Measurements from ENCODE around the gene SH3D19. TPM values are rescaled to one million over a fixed set of nuclear protein-coding genes. Genes with fewer than 3 reads are reported as not detected.

The SH3D19 gene
- total and polyA plus RNA-seq, 2 of the 4 experiments (the other 2 are of a cell fraction): 14.4 to 27.2 TPM

DNA sequence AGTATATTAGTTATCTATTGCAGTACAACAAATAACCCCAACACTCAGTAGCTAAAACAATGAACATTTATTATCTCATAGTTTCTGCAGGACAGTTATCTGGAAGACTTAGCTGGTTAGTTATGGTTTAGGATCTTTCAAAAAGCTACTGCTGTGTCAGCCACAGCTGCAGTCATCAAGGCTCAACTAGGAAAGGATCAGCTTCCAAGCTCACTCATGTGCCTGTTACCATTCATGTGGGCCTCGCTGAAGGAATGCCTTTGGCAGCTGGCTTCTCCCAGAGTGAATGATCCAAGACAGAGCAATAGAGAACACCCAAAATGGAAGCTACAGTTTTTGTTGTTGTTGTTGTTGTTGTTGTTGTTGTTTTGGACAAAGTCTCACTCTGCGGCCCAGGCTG is 62.0 kb downstream of the SH3D19 start:
- Histone ChIP-seq H2AK9ac (replicated peaks; ENCODE audit: low read depth, low read length, poor library complexity) (no peak overlapping the region), H4K5ac (ENCODE audit: low read depth, low read length) (no peak overlapping the region), H2BK15ac (ENCODE audit: low read depth, low read length) (no peak overlapping the region), H2AFZ (replicated peaks; ENCODE audit: low read length, poor library complexity) (no peak overlapping the region), H3K14ac (replicated peaks; ENCODE audit: low read depth, low read length) (peak overlapping the region; percentile 56; the same call in 1 of the 2 replicates), H2BK5ac (ENCODE audit: low read depth, low read length, poor library complexity, severe bottlenecking) (no peak overlapping the region), H2AK5ac (ENCODE audit: low read depth, low read length) (no peak overlapping the region), H3K9me3 (ENCODE audit: control insufficient read depth, insufficient read depth, low read length) (no peaks in the 10 kb centered on the region), H2BK20ac (ENCODE audit: low read depth, low read length) (no peak overlapping the region), H4K8ac (ENCODE audit: low read depth in 2 of 2, low read length in 2 of 2) (no peak overlapping the region), H3K9me1 (ENCODE audit: insufficient read depth, low read length) (no peaks in the 10 kb centered on the region), H3K4me1 (ENCODE audit: control insufficient read depth, insufficient read depth, low read length) (no peaks in the 10 kb centered on the region), H3K4ac (ENCODE audit: low read depth, low read length) (no peak overlapping the region), H3K23ac (ENCODE audit: low read depth, low read length) (no peak overlapping the region), H3K27ac (ENCODE audit: insufficient read depth, low read length) (no peak overlapping the region), H3K27me3 (ENCODE audit: control insufficient read depth, insufficient read depth, low read length) (no peaks in the 10 kb centered on the region), H3K36me3 (ENCODE audit: control insufficient read depth, insufficient read depth, low read length) (no peaks in the 10 kb centered on the region), H3K4me3 (ENCODE audit: insufficient read depth, low read depth, low read length) (no peak overlapping the region), H3K18ac (ENCODE audit: low read depth, low read length) (no peak overlapping the region; the same call in 1 of the 2 replicates), H3K79me1 (ENCODE audit: low read depth in 1 of 2, low read length in 2 of 2) (no peaks in the 10 kb centered on the region; a peak in 1 of 4 replicates), H2BK120ac (ENCODE audit: low read depth, low read length) (no peak overlapping the region), H3K9ac (ENCODE audit: low read depth, low read length) (no peak overlapping the region), H3K56ac (ENCODE audit: extremely low read depth, insufficient read depth, low read length) (no peak overlapping the region), H4K91ac (ENCODE audit: insufficient read depth, low read depth, low read length) (no peak overlapping the region), H4K20me1 (ENCODE audit: insufficient read depth, low read length) (no peaks in the 10 kb centered on the region), H3K4me2 (ENCODE audit: low read depth, low read length) (no peak overlapping the region)
- no peak for TF ChIP-seq CEBPB (IDR thresholded peaks at IDR 0.05; ENCODE audit: low read depth, low read length)
- TF ChIP-seq RAD21 (IDR thresholded peaks at IDR 0.05; ENCODE audit: low read length): no peak
- TF ChIP-seq, protein P1, sequence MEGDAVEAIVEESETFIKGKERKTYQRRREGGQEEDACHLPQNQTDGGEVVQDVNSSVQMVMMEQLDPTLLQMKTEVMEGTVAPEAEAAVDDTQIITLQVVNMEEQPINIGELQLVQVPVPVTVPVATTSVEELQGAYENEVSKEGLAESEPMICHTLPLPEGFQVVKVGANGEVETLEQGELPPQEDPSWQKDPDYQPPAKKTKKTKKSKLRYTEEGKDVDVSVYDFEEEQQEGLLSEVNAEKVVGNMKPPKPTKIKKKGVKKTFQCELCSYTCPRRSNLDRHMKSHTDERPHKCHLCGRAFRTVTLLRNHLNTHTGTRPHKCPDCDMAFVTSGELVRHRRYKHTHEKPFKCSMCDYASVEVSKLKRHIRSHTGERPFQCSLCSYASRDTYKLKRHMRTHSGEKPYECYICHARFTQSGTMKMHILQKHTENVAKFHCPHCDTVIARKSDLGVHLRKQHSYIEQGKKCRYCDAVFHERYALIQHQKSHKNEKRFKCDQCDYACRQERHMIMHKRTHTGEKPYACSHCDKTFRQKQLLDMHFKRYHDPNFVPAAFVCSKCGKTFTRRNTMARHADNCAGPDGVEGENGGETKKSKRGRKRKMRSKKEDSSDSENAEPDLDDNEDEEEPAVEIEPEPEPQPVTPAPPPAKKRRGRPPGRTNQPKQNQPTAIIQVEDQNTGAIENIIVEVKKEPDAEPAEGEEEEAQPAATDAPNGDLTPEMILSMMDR (conservative IDR thresholded peaks at IDR 0.05; ENCODE audit: low read depth, low read length): no peak
- TF ChIP-seq RCOR1 (IDR thresholded peaks at IDR 0.05; ENCODE audit: insufficient replicate concordance, low read length): no peak
- TF ChIP-seq MAFK (IDR thresholded peaks at IDR 0.05; ENCODE audit: low read depth, low read length): no peak
- TF ChIP-seq MXI1 (IDR thresholded peaks at IDR 0.05; ENCODE audit: borderline replicate concordance, low read depth, low read length): no peak
- TF ChIP-seq MAZ (IDR thresholded peaks at IDR 0.05; ENCODE audit: borderline replicate concordance, low read depth, low read length): no peak
- no peak for TF ChIP-seq POLR2A (IDR thresholded peaks at IDR 0.05; ENCODE audit: low read depth, low read length)
- no peak for TF ChIP-seq CHD1 (IDR thresholded peaks at IDR 0.05; ENCODE audit: low read depth, low read length)
- TF ChIP-seq FOS (IDR thresholded peaks at IDR 0.05; ENCODE audit: low read depth, low read length): no peak
- no peak for TF ChIP-seq RFX5 (IDR thresholded peaks at IDR 0.05; ENCODE audit: low read depth, low read length)
- TF ChIP-seq, protein P2, sequence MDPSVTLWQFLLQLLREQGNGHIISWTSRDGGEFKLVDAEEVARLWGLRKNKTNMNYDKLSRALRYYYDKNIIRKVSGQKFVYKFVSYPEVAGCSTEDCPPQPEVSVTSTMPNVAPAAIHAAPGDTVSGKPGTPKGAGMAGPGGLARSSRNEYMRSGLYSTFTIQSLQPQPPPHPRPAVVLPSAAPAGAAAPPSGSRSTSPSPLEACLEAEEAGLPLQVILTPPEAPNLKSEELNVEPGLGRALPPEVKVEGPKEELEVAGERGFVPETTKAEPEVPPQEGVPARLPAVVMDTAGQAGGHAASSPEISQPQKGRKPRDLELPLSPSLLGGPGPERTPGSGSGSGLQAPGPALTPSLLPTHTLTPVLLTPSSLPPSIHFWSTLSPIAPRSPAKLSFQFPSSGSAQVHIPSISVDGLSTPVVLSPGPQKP (IDR thresholded peaks at IDR 0.05; ENCODE audit: borderline replicate concordance, low read depth, low read length): no peak
- no peak for TF ChIP-seq SMC3 (IDR thresholded peaks at IDR 0.05; ENCODE audit: low read depth, low read length)
- no peak for TF ChIP-seq NFE2L2 (IDR thresholded peaks at IDR 0.05; ENCODE audit: low read depth, low read length)
- TF ChIP-seq, protein P3, sequence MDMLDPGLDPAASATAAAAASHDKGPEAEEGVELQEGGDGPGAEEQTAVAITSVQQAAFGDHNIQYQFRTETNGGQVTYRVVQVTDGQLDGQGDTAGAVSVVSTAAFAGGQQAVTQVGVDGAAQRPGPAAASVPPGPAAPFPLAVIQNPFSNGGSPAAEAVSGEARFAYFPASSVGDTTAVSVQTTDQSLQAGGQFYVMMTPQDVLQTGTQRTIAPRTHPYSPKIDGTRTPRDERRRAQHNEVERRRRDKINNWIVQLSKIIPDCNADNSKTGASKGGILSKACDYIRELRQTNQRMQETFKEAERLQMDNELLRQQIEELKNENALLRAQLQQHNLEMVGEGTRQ (IDR thresholded peaks at IDR 0.05; ENCODE audit: low read depth, low read length): no peak
- TF ChIP-seq BHLHE40 (IDR thresholded peaks at IDR 0.05; ENCODE audit: low read depth, low read length): no peak
- in situ Hi-C loops (cut with MboI; ENCODE audit: low sequenced_read_pairs) (no loop called here), dilution Hi-C loops (cut with HindIII; ENCODE audit: low sequenced_read_pairs, unreplicated experiment) (no loop called here), intact Hi-C loops (cut with micrococcal nuclease) (no loop called here)
- CTCF ChIA-PET: interaction anchor here (0.8 to 1.1 kb wide), 2 partner anchors 11 to 13 kb away, joined by 4 to 5 read pairs; partner anchors contain the start of gene PRSS48
- ATAC-seq (ENCODE audit: low read depth) (no peak), DNase-seq (no peak)
- BruUV-seq (replicated peaks): no TSS peak
- POLR2A ChIA-PET (ENCODE audit: unreplicated experiment): interaction anchor here (0.6 kb wide), 1 partner anchor 1176 kb away, joined by 7 read pairs; no protein-coding TSS in a partner anchor
- WGBS, 2 experiments (ENCODE audit: extremely low coverage in 2 of 2, insufficient read length in 1 of 2): no CpG with 5 or more reads among the region's 2 CpGs
